H1 (cell line): ENCODE results near the gene ERICH2. TPM values are rescaled to one million over a fixed set of nuclear protein-coding genes. Genes with fewer than 3 reads are reported as not detected.

Source experiments
- CTCF ChIA-PET: fragments of 300-600 bp; sonication (Branson Sonifier 250); formaldehyde crosslinking; loops from one replicate; lab custom pipeline; 2021; ENCODE audit not compliant: partially characterized antibody; lab: Charles Lee
- POLR2A ChIA-PET: fragments of 300-600 bp; sonication (Branson Sonifier 250); formaldehyde crosslinking; loops from one replicate; lab custom pipeline; 2021; ENCODE audit warnings: inconsistent platforms; ENCODE audit not compliant: partially characterized antibody; lab: Charles Lee
- DNase-seq, 2 experiments: peaks; one replicate each; pipeline versions ENCODE4 v3.0.0 to v3.0.0-alpha.2; 2010 to 2022; ENCODE audit warnings: low spot score in 2 of 2, low read depth in 1 of 2, mixed read lengths in 1 of 2
- FAIRE-seq: peaks from 2 replicates; lab custom pipeline; 2011; peaks lifted over from hg19 to GRCh38; lab: Jason Lieb, UNC
- H2AFZ ChIP-seq: 2 replicates; pipeline ENCODE4 v1.8.1; 2012; ENCODE audit warnings: low read length, inconsistent platforms
- H2AK5ac ChIP-seq: 2 replicates; pipeline ENCODE4 v1.6.1; 2013; ENCODE audit warnings: low read depth, low read length
- H2BK120ac ChIP-seq: replicated peaks from 2 replicates; pipeline ENCODE3; 2013; ENCODE audit warnings: low read depth, low read length, inconsistent platforms
- H2BK12ac ChIP-seq: 2 replicates; pipeline ENCODE4 v1.6.1; 2013; ENCODE audit warnings: low read depth, low read length
- H2BK15ac ChIP-seq: 2 replicates; pipeline ENCODE4 v1.6.1; 2013; ENCODE audit warnings: low read length
- H2BK20ac ChIP-seq: 2 replicates; pipeline ENCODE4 v1.6.1; 2013; ENCODE audit warnings: low read length
- H2BK5ac ChIP-seq: 2 replicates; pipeline ENCODE4 v1.6.1; 2013; ENCODE audit warnings: low read depth, low read length
- H3K14ac ChIP-seq: 2 replicates; pipeline ENCODE4 v1.6.1; 2013; ENCODE audit warnings: inconsistent platforms; ENCODE audit not compliant: insufficient read length
- H3K18ac ChIP-seq: 2 replicates; pipeline ENCODE4 v1.6.1; 2013; ENCODE audit warnings: low read length; ENCODE audit errors: extremely low read depth
- H3K23ac ChIP-seq: 2 replicates; pipeline ENCODE4 v1.6.1; 2013; ENCODE audit warnings: inconsistent platforms; ENCODE audit not compliant: insufficient read length
- H3K23me2 ChIP-seq: 2 replicates; pipeline ENCODE4 v1.6.1; 2013; ENCODE audit warnings: low read depth, low read length
- H3K27ac ChIP-seq: 2 replicates; pipeline ENCODE4 v1.6.1; 2011; ENCODE audit warnings: low read depth, low read length, inconsistent platforms
- H3K27me3 ChIP-seq, 4 experiments: replicated peaks in 1 of 4; 1 replicate in 1 of 4; 2 replicates in 3 of 4; pipeline versions ENCODE4 v1.6.1 to v1.8.1; 2011 to 2013; ENCODE audit warnings: low read length in 3 of 4, mild to moderate bottlenecking in 3 of 4, inconsistent platforms in 2 of 4, mixed read lengths in 2 of 4, moderate library complexity in 1 of 4; ENCODE audit not compliant: control insufficient read depth in 3 of 4, insufficient read depth in 3 of 4; ENCODE audit errors: extremely low read depth in 1 of 4
- H3K36me3 ChIP-seq, 4 experiments: 2 replicates each; pipeline versions ENCODE4 v1.6.1 to v1.8.1; 2011 to 2013; ENCODE audit warnings: mild to moderate bottlenecking in 4 of 4, low read length in 3 of 4, moderate library complexity in 2 of 4, control low read depth in 1 of 4, inconsistent platforms in 1 of 4; ENCODE audit not compliant: insufficient read depth in 4 of 4, control insufficient read depth in 2 of 4
- H3K4ac ChIP-seq: replicated peaks from 2 replicates; pipeline ENCODE3; 2013; ENCODE audit warnings: low read length, low read depth, mixed read lengths, inconsistent platforms; ENCODE audit not compliant: insufficient read length
- H3K4me1 ChIP-seq, 4 experiments: replicated peaks in 1 of 4; 1 replicate in 1 of 4; 2 replicates in 3 of 4; pipeline versions ENCODE4 v1.6.1 to v1.8.1; 2011 to 2013; ENCODE audit warnings: low read length in 3 of 4, inconsistent platforms in 2 of 4, mixed read lengths in 1 of 4; ENCODE audit not compliant: insufficient read depth in 4 of 4, control insufficient read depth in 3 of 4
- H3K4me2 ChIP-seq, 2 experiments: 2 replicates each; pipeline versions ENCODE4 v1.6.1 to v1.8.1; 2011 to 2013; ENCODE audit warnings: low read depth in 2 of 2, low read length in 2 of 2, control low read depth in 1 of 2, inconsistent platforms in 1 of 2, mild to moderate bottlenecking in 1 of 2; ENCODE audit not compliant: insufficient read depth in 1 of 2
- H3K4me3 ChIP-seq, 4 experiments: fragments of 200-600, 300-600 bp in 1 of 4; sonication (generic), shearing (Covaris generic), sonication (Bioruptor Twin) in 1 of 4; 2 replicates each; pipeline versions ENCODE4 v1.5.1 to v1.8.1; 2011 to 2016; ENCODE audit warnings: low read length in 4 of 4, low read depth in 3 of 4, control low read depth in 2 of 4, inconsistent platforms in 2 of 4, mild to moderate bottlenecking in 2 of 4, mixed read lengths in 1 of 4, moderate library complexity in 1 of 4; ENCODE audit not compliant: insufficient read depth in 2 of 4; ENCODE audit errors: extremely low read depth in 1 of 4
- H3K56ac ChIP-seq: replicated peaks from 2 replicates; pipeline ENCODE3; 2013; ENCODE audit warnings: low read depth, mild to moderate bottlenecking, mixed read lengths, low read length, inconsistent platforms; ENCODE audit not compliant: insufficient read length
- H3K79me1 ChIP-seq: 2 replicates; pipeline ENCODE4 v1.6.1; 2013; ENCODE audit warnings: low read depth, low read length, control low read depth
- H3K79me2 ChIP-seq, 2 experiments: 2 replicates each; pipeline versions ENCODE4 v1.6.1 to v1.8.1; 2012 to 2013; ENCODE audit warnings: low read length in 2 of 2, mild to moderate bottlenecking in 2 of 2, inconsistent platforms in 1 of 2; ENCODE audit not compliant: insufficient read depth in 2 of 2, control insufficient read depth in 1 of 2
- H3K9ac ChIP-seq, 4 experiments: replicated peaks in 1 of 4; 1 replicate in 1 of 4; 2 replicates in 3 of 4; pipeline versions ENCODE4 v1.6.1 to v1.8.1; 2011 to 2013; ENCODE audit warnings: low read depth in 3 of 4, low read length in 3 of 4, control low read depth in 2 of 4, mild to moderate bottlenecking in 2 of 4, moderate library complexity in 2 of 4, inconsistent platforms in 1 of 4; ENCODE audit errors: extremely low read depth in 1 of 4
- H3K9me3 ChIP-seq, 2 experiments: 2 replicates each; pipeline versions ENCODE4 v1.6.1 to v1.8.1; 2012 to 2013; ENCODE audit warnings: mild to moderate bottlenecking in 2 of 2, moderate library complexity in 2 of 2, control low read depth in 1 of 2, inconsistent platforms in 1 of 2, low read depth in 1 of 2, low read length in 1 of 2, mixed read lengths in 1 of 2; ENCODE audit not compliant: insufficient read depth in 2 of 2
- H4K20me1 ChIP-seq, 2 experiments: replicated peaks in 1 of 2; 2 replicates each; pipeline versions ENCODE3 to v1.8.1; 2011 to 2013; ENCODE audit warnings: inconsistent platforms in 2 of 2, low read length in 2 of 2, mild to moderate bottlenecking in 1 of 2; ENCODE audit not compliant: insufficient read depth in 2 of 2, control insufficient read depth in 1 of 2
- H4K5ac ChIP-seq: 2 replicates; pipeline ENCODE4 v1.6.1; 2013; ENCODE audit warnings: low read length, low read depth, mixed read lengths, inconsistent platforms; ENCODE audit not compliant: insufficient read length
- H4K8ac ChIP-seq: 2 replicates; pipeline ENCODE4 v1.8.0; 2013; ENCODE audit warnings: mild to moderate bottlenecking, moderate library complexity, low read length, inconsistent platforms; ENCODE audit not compliant: insufficient read depth; ENCODE audit errors: extremely low read depth
- H4K91ac ChIP-seq: replicated peaks from 2 replicates; pipeline ENCODE3; 2013; ENCODE audit warnings: low read length, mixed read lengths, inconsistent platforms; ENCODE audit not compliant: insufficient read length
- ASH2L ChIP-seq: fragments of 200-600, 300-600 bp; sonication (generic); IDR thresholded peaks from one replicate; pipeline ENCODE4 v1.7.1; 2017; ENCODE audit warnings: low read length
- BCL11A ChIP-seq, 2 experiments: IDR thresholded peaks; one replicate each; pipeline ENCODE4 v1.6.1; 2011; ENCODE audit warnings: low read depth in 2 of 2, low read length in 2 of 2, mild to moderate bottlenecking in 2 of 2
- CHD2 ChIP-seq: IDR thresholded peaks from 2 replicates; pipeline ENCODE4 v1.6.1; 2012; ENCODE audit warnings: low read length, improper control_type of control experiment
- CTCF ChIP-seq, 3 experiments: IDR thresholded peaks; 1 replicate in 2 of 3; 2 replicates in 1 of 3; pipeline versions ENCODE4 v1.5.1 to v1.6.1; 2011; ENCODE audit warnings: low read length in 3 of 3, mild to moderate bottlenecking in 3 of 3, inconsistent platforms in 2 of 3, low read depth in 1 of 3, moderate library complexity in 1 of 3; ENCODE audit not compliant: insufficient read depth in 1 of 3; ENCODE audit errors: control extremely low read depth in 1 of 3
- GABPA ChIP-seq: IDR thresholded peaks from 2 replicates; pipeline ENCODE4 v1.6.1; 2011; ENCODE audit warnings: mild to moderate bottlenecking, low read length, moderate library complexity, borderline replicate concordance; ENCODE audit not compliant: insufficient read depth
- SIRT6 ChIP-seq: IDR thresholded peaks from one replicate; pipeline ENCODE4 v1.7.1; 2012; ENCODE audit warnings: low read length, inconsistent platforms
- SP2 ChIP-seq: IDR thresholded peaks from 2 replicates; pipeline ENCODE4 v1.6.1; 2012; ENCODE audit warnings: mild to moderate bottlenecking, low read length, inconsistent platforms
- TBP ChIP-seq: IDR thresholded peaks from 2 replicates; pipeline ENCODE4 v1.6.1; 2011; ENCODE audit warnings: low read depth, low read length, improper control_type of control experiment
- ZNF274 ChIP-seq: IDR thresholded peaks from 2 replicates; pipeline ENCODE4 v1.7.0; 2012; ENCODE audit warnings: low read length, borderline replicate concordance; ENCODE audit errors: extremely low read depth
- WGBS, 2 experiments: shearing (Covaris generic) in 1 of 2; methylation state at CpG; one replicate each; pipeline versions ENCODE4 v1.1.6 to v1.1.7; 2013 to 2015; ENCODE audit warnings: low lambda C conversion rate in 2 of 2, mixed read lengths in 2 of 2, inconsistent platforms in 1 of 2, low coverage in 1 of 2, missing lambda C conversion rate in 1 of 2; ENCODE audit not compliant: insufficient replicate concordance in 2 of 2, insufficient coverage in 1 of 2, insufficient read length in 1 of 2; ENCODE audit errors: extremely low coverage in 1 of 2, missing lambda C conversion rate in 1 of 2; 5-methylcytosine and 5-hydroxymethylcytosine counted together
- polyA plus RNA-seq, 7 experiments: library from polyadenylated mRNA; depleted of rRNA in 3 of 7; stranded (reverse) in 5 of 7; unstranded in 2 of 7; fragments of >200 nt in 5 of 7; fragments of 200-250 nt in 2 of 7; gene quantifications; 1 replicate in 5 of 7; 2 replicates in 1 of 7; 4 replicates in 1 of 7; pipeline versions ENCODE4 v1.2.1 to v1.2.3, GENCODE V29; 2011 to 2013; ENCODE audit warnings: missing spikeins in 2 of 7, mixed read lengths in 2 of 7
- total RNA-seq: library from RNA; stranded (reverse); fragmentation: NEBNext Ultra II Directional; extraction: Animal tissue kit (Norgen Biotek cat#: 25700); gene quantifications from 2 replicates; pipeline ENCODE4 v1.2.1, GENCODE V29; 2021
- TF ChIP-seq, protein P1 (sequence below): IDR thresholded peaks from 2 replicates; pipeline ENCODE4 v1.6.1; 2011; ENCODE audit warnings: low read depth, mild to moderate bottlenecking, low read length; ENCODE audit not compliant: insufficient read depth
- TF ChIP-seq, protein P2 (sequence below): IDR thresholded peaks from 2 replicates; pipeline ENCODE4 v1.6.1; 2012; ENCODE audit warnings: inconsistent platforms

ERICH2 gene
- total and polyA plus RNA-seq, 2 of the 8 experiments (the other 6 are each of a cell fraction or from before 2014, with no cell fraction given): 0.20 to 2.1 TPM

DNA sequence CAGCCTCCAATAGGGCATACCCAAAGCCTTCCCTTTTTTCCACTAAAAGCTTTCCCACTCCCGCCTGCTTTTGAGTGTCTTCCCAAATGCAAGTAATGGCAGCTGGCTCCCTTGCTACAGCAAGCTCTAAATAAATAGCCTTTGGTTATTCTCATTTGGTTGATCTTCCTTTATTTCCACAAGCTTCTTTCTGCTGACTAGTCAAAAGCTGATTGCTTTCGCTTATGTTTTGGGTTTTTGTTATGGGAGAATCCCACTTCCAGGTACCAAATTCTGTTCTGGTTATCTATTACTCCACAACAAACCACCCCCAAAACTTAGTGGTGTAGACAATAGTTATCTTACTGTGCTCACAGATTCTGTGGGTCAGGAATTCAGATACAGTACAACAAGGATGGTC is 32.8 kb upstream of the ERICH2 start:
- Histone ChIP-seq H2BK120ac (no peak overlapping the region), H3K27ac (no peak overlapping the region), H4K8ac (no peak overlapping the region), H3K14ac (no peak overlapping the region), H3K4ac (no peak overlapping the region), H3K23me2 (no peaks in the 10 kb centered on the region; the same call in 1 of the 2 replicates), H2BK15ac (no peak overlapping the region), H3K9me3 (no peaks in the 10 kb centered on the region), H3K27me3 (no peaks in the 10 kb centered on the region), H3K18ac (no peak overlapping the region), H4K91ac (no peak overlapping the region), H2BK20ac (no peak overlapping the region), H3K4me2 (no peak overlapping the region), H2AFZ (no peak overlapping the region), H4K20me1 (no peaks in the 10 kb centered on the region), H3K9ac (no peak overlapping the region), H3K4me3 (no peak overlapping the region), H3K4me1 (no peaks in the 10 kb centered on the region), H2BK12ac (no peak overlapping the region), H2AK5ac (no peak overlapping the region), H4K5ac (no peak overlapping the region), H3K56ac (no peak overlapping the region), H3K79me2 (no peaks in the 10 kb centered on the region), H3K79me1 (no peaks in the 10 kb centered on the region), H3K23ac (no peak overlapping the region), H3K36me3 (no peaks in the 10 kb centered on the region), H2BK5ac (no peak overlapping the region)
- POLR2A ChIA-PET: no interaction called here
- CTCF ChIA-PET: interaction anchor here (1.4 to 2.3 kb wide), 2 partner anchors 15 to 75 kb away, joined by 3 to 6 read pairs; no protein-coding TSS in a partner anchor
- 87% methylated on average over 2 of the region's 2 CpGs; no CpG with 5 or more reads in 1 of the 2 experiments for WGBS, 2 experiments
- DNase-seq: no peak
- no peak for FAIRE-seq
- TF ChIP-seq GABPA (no peak), TBP (no peak), CHD2 (no peak), CTCF (IDR thresholded peaks at IDR 0.05; ENCODE audit: control extremely low read depth in 1 of 3, insufficient read depth in 1 of 3, low read depth in 1 of 3, low read length in 3 of 3) (no peak), ASH2L (no peak), ZNF274 (no peak), SP2 (no peak), SIRT6 (no peak), BCL11A (IDR thresholded peaks at IDR 0.05; ENCODE audit: low read depth in 2 of 2, low read length in 2 of 2) (no peak)
- TF ChIP-seq, protein P1, sequence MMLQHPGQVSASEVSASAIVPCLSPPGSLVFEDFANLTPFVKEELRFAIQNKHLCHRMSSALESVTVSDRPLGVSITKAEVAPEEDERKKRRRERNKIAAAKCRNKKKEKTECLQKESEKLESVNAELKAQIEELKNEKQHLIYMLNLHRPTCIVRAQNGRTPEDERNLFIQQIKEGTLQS: no peak
- TF ChIP-seq, protein P2, sequence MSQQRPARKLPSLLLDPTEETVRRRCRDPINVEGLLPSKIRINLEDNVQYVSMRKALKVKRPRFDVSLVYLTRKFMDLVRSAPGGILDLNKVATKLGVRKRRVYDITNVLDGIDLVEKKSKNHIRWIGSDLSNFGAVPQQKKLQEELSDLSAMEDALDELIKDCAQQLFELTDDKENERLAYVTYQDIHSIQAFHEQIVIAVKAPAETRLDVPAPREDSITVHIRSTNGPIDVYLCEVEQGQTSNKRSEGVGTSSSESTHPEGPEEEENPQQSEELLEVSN: no peak
